A549 (cell line): ENCODE measurements around the gene DHX35.

Source experiments
- CTCF ChIP-seq: fragments of >200 bp; sonication (Bioruptor Twin); formaldehyde crosslinking; IDR thresholded peaks from 3 replicates; pipeline ENCODE4 v1.5.1; 2016
- GATA3 ChIP-seq: IDR thresholded peaks from 2 replicates; pipeline ENCODE4 v1.6.1; 2012; ENCODE audit warnings: borderline replicate concordance
- POLR2A ChIP-seq: IDR thresholded peaks from 2 replicates; pipeline ENCODE4 v1.6.1; 2012; ENCODE audit warnings: mild to moderate bottlenecking, low read length

GRCh38 chr20:38957915-38958485 is 4.1 kb upstream of the DHX35 start:
- TF ChIP-seq CTCF (no peak), POLR2A (no peak), GATA3 (no peak)
